ENCODE data around the gene SZRD1.

GRCh38 chr1:16433030-16433429 is 66.0 kb downstream of the SZRD1 start:
- TF ChIP-seq, protein P1, sequence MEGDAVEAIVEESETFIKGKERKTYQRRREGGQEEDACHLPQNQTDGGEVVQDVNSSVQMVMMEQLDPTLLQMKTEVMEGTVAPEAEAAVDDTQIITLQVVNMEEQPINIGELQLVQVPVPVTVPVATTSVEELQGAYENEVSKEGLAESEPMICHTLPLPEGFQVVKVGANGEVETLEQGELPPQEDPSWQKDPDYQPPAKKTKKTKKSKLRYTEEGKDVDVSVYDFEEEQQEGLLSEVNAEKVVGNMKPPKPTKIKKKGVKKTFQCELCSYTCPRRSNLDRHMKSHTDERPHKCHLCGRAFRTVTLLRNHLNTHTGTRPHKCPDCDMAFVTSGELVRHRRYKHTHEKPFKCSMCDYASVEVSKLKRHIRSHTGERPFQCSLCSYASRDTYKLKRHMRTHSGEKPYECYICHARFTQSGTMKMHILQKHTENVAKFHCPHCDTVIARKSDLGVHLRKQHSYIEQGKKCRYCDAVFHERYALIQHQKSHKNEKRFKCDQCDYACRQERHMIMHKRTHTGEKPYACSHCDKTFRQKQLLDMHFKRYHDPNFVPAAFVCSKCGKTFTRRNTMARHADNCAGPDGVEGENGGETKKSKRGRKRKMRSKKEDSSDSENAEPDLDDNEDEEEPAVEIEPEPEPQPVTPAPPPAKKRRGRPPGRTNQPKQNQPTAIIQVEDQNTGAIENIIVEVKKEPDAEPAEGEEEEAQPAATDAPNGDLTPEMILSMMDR (IDR thresholded peaks at IDR 0.05) = no peak
- no peak for TF ChIP-seq ZFX (IDR thresholded peaks at IDR 0.05; ENCODE audit: borderline replicate concordance)

All from 22Rv1 (cell line).